Amniotic stem cell (primary cell): ENCODE results near the gene MASP1.

Source experiments
- DNase-seq: peaks from one replicate; lab custom pipeline; 2025; lab: John Stamatoyannopoulos, UW

Gene MASP1

GRCh38 chr3:187186801-187187421 is 104.6 kb downstream of the MASP1 start:
- peak; percentile 67 for DNase-seq

GRCh38 chr3:187186375-187186774 is 105.2 kb downstream of the MASP1 start:
- DNase-seq: no peak

GRCh38 chr3:187185759-187186158 is 105.8 kb downstream of the MASP1 start:
- no peak for DNase-seq
